Muscle of arm (tissue), 12 donors: ENCODE results near the gene TCEA2. TPM values are rescaled to one million over a fixed set of nuclear protein-coding genes. Genes with fewer than 3 reads are reported as not detected.
A peak's percentile ranks its signal among the peaks of the same experiment; 100 is the strongest.
"Not testable (repeated sequence)": the region's sequence is repeated elsewhere in the genome, so short reads cannot be mapped to it uniquely, and the experiment has no call there.

Experiments
- DNase-seq: peaks from one replicate; pipeline ENCODE4 v3.0.0-alpha.2; 2013
- polyA plus RNA-seq, 12 donors: library from polyadenylated mRNA; unstranded; fragments of 120-200 nt; gene quantifications; one replicate each; pipeline ENCODE4 v1.2.1, GENCODE V29; 2013; ENCODE audit not compliant: insufficient read length in 12 of 12

The TCEA2 gene
- polyA plus RNA-seq, 12 donors = 35.5 to 59.2 (median 42.4) TPM; not detected in 1

GRCh38 chr20:64076061-64076997 is 13.3 kb downstream of the TCEA2 start:
- DNase-seq = no peak

GRCh38 chr20:64077094-64077493 is 14.1 kb downstream of the TCEA2 start:
- no peak for DNase-seq

GRCh38 chr20:64077541-64077875 is 14.5 kb downstream of the TCEA2 start:
- DNase-seq = no peak

GRCh38 chr20:64077876-64078551 is 15.0 kb downstream of the TCEA2 start:
- no peak for DNase-seq

GRCh38 chr20:64078934-64079272 is 15.9 kb downstream of the TCEA2 start:
- no peak for DNase-seq

- peak; percentile 80 for DNase-seq
These were observed 16.4 kb downstream of the TCEA2 start, which contains the start of gene RGS19 for GRCh38 chr20:64079273-64080012. TSS of gene RGS19 (minus strand) at chr20:64079518. CDS start at chr20:64076886, 2,632 bp downstream.

- no peak for DNase-seq
These were observed 17.2 kb downstream of the TCEA2 start, which contains the start of gene OPRL1 for GRCh38 chr20:64080013-64080812. TSS of gene OPRL1 (plus strand) at chr20:64080082. CDS start at chr20:64092721, 12,639 bp downstream.

- DNase-seq = no peak
These were observed 18.0 kb downstream of the TCEA2 start for GRCh38 chr20:64080813-64081623.

GRCh38 chr20:64081624-64081964 is 18.6 kb downstream of the TCEA2 start:
- no peak for DNase-seq

GRCh38 chr20:64082126-64082731 is 19.2 kb downstream of the TCEA2 start:
- no peak for DNase-seq

- DNase-seq = no peak
These were observed 19.9 kb downstream of the TCEA2 start for GRCh38 chr20:64082820-64083377.

GRCh38 chr20:64083378-64083803 is 20.4 kb downstream of the TCEA2 start:
- peak; percentile 68 for DNase-seq

- no peak for DNase-seq
These were observed 21.0 kb downstream of the TCEA2 start, which contains the start of gene LKAAEAR1 for GRCh38 chr20:64083804-64084684. TSS of gene LKAAEAR1 (minus strand) at chr20:64084398. CDS start at chr20:64084219, 179 bp downstream.

GRCh38 chr20:64084685-64085152 is 21.7 kb downstream of the TCEA2 start:
- DNase-seq = no peak

- DNase-seq = no peak
These were observed 23.8 kb downstream of the TCEA2 start for GRCh38 chr20:64086801-64087200.

- DNase-seq = not testable (repeated sequence)
These were observed 24.3 kb downstream of the TCEA2 start for GRCh38 chr20:64087226-64087825.

GRCh38 chr20:64088586-64088985 is 25.6 kb downstream of the TCEA2 start:
- not testable (repeated sequence) for DNase-seq

- DNase-seq = no peak
These were observed 27.2 kb downstream of the TCEA2 start for GRCh38 chr20:64090165-64090564.
